DMS79 (cell line): ENCODE results near the gene IL1RAPL1.

Source experiments
- DNase-seq: peaks from one replicate; lab custom pipeline; 2025; lab: John Stamatoyannopoulos, UW

Gene IL1RAPL1

GRCh38 chrX:29535212-29536162 is 948.2 kb downstream of the IL1RAPL1 start:
- no peak for DNase-seq

GRCh38 chrX:29541038-29541437 is 953.8 kb downstream of the IL1RAPL1 start:
- DNase-seq, result no peak

GRCh38 chrX:29542152-29542551 is 954.9 kb downstream of the IL1RAPL1 start:
- no peak for DNase-seq

GRCh38 chrX:29545878-29546277 is 958.6 kb downstream of the IL1RAPL1 start:
- DNase-seq, result no peak

- no peak for DNase-seq
Measured at GRCh38 chrX:29547877-29548276, 960.6 kb downstream of the IL1RAPL1 start.

GRCh38 chrX:29553542-29553941 is 966.3 kb downstream of the IL1RAPL1 start:
- DNase-seq, result no peak

- DNase-seq, result no peak
Measured at GRCh38 chrX:29555465-29556091, 968.3 kb downstream of the IL1RAPL1 start.

- DNase-seq, result no peak
Measured at GRCh38 chrX:29560065-29560464, 972.8 kb downstream of the IL1RAPL1 start.

- no peak for DNase-seq
Measured at GRCh38 chrX:29561417-29561816, 974.2 kb downstream of the IL1RAPL1 start.

GRCh38 chrX:29580560-29580959 is 993.3 kb downstream of the IL1RAPL1 start:
- no peak for DNase-seq

GRCh38 chrX:29581223-29581622 is 994.0 kb downstream of the IL1RAPL1 start:
- DNase-seq, result no peak

GRCh38 chrX:29587107-29587506 is 999.9 kb downstream of the IL1RAPL1 start:
- no peak for DNase-seq

- DNase-seq, result no peak
Measured at GRCh38 chrX:29590921-29591320, 1003.7 kb downstream of the IL1RAPL1 start.

- DNase-seq, result no peak
Measured at GRCh38 chrX:29604381-29604780, 1017.1 kb downstream of the IL1RAPL1 start.

GRCh38 chrX:29617276-29617675 is 1030.0 kb downstream of the IL1RAPL1 start:
- no peak for DNase-seq

GRCh38 chrX:29617725-29618124 is 1030.5 kb downstream of the IL1RAPL1 start:
- DNase-seq, result no peak

- no peak for DNase-seq
Measured at GRCh38 chrX:29627833-29628232, 1040.6 kb downstream of the IL1RAPL1 start.

GRCh38 chrX:29634516-29634915 is 1047.3 kb downstream of the IL1RAPL1 start:
- no peak for DNase-seq

GRCh38 chrX:29636331-29636730 is 1049.1 kb downstream of the IL1RAPL1 start:
- no peak for DNase-seq

- DNase-seq, result no peak
Measured at GRCh38 chrX:29640106-29640505, 1052.9 kb downstream of the IL1RAPL1 start.

GRCh38 chrX:29641461-29641860 is 1054.2 kb downstream of the IL1RAPL1 start:
- DNase-seq, result no peak

GRCh38 chrX:29643181-29643580 is 1055.9 kb downstream of the IL1RAPL1 start:
- DNase-seq, result no peak

GRCh38 chrX:29648161-29648560 is 1060.9 kb downstream of the IL1RAPL1 start:
- DNase-seq, result no peak
